ENCODE measurements around the gene TMEM178B. TPM values are rescaled to one million over a fixed set of nuclear protein-coding genes. Genes with fewer than 3 reads are reported as not detected.

The TMEM178B gene
- total RNA-seq (2022; extraction: Qiagen RNA extraction): 1.2 to 2.1 TPM (median 1.5 TPM) in 5 replicates

GRCh38 chr7:141073641-141074161 lies at the start of gene TMEM178B:
Gene TMEM178B, plus strand, starts transcription at chr7:141074064.

Other genes starting within 250 kb of the TMEM178B start
- gene BRAF, start 149.1 kb upstream of the TMEM178B start, total RNA-seq (2022; extraction: Qiagen RNA extraction): 4.4 to 6.7 TPM (median 6.6 TPM) in 5 replicates
- gene MRPS33, start 59.1 kb upstream of the TMEM178B start, total RNA-seq (2022; extraction: Qiagen RNA extraction): 99.8 to 120 TPM (median 110 TPM) in 5 replicates